HEK293 (cell line): Measurements from ENCODE around the gene TMEM205.

Experiments
- AEBP2 ChIP-seq: fragments of 450-650 bp; formaldehyde crosslinking; IDR thresholded peaks from 2 replicates; pipeline ENCODE4 v1.5.1; 2016; ENCODE audit warnings: missing biosample characterization, missing genetic modification characterization, borderline replicate concordance
- BCL11B ChIP-seq: fragments of 450-650 bp; formaldehyde crosslinking; IDR thresholded peaks from 2 replicates; pipeline ENCODE4 v1.5.1; 2016; ENCODE audit warnings: low read depth, missing biosample characterization, missing genetic modification characterization
- KLF9 ChIP-seq: fragments of 450-650 bp; formaldehyde crosslinking; IDR thresholded peaks from 2 replicates; pipeline ENCODE4 v1.5.1; 2016; ENCODE audit warnings: missing biosample characterization, missing genetic modification characterization, low read depth
- PRDM1 ChIP-seq: fragments of 450-650 bp; formaldehyde crosslinking; IDR thresholded peaks from 2 replicates; pipeline ENCODE4; 2016; ENCODE audit warnings: missing biosample characterization, missing genetic modification characterization
- RBAK ChIP-seq: fragments of 450-650 bp; formaldehyde crosslinking; IDR thresholded peaks from 2 replicates; pipeline ENCODE4 v1.5.1; 2016; ENCODE audit warnings: missing biosample characterization, missing genetic modification characterization
- YY2 ChIP-seq: fragments of 450-650 bp; formaldehyde crosslinking; IDR thresholded peaks from 2 replicates; pipeline ENCODE4 v1.5.1; 2016; ENCODE audit warnings: missing biosample characterization, missing genetic modification characterization
- ZBTB1 ChIP-seq: fragments of 450-650 bp; formaldehyde crosslinking; IDR thresholded peaks from 2 replicates; pipeline ENCODE4 v1.5.1; 2016; ENCODE audit warnings: missing biosample characterization, missing genetic modification characterization
- ZNF114 ChIP-seq: fragments of 450-650 bp; formaldehyde crosslinking; IDR thresholded peaks from 2 replicates; pipeline ENCODE4 v1.5.0; 2017; ENCODE audit warnings: missing biosample characterization, missing genetic modification characterization
- ZNF221 ChIP-seq: fragments of 450-650 bp; formaldehyde crosslinking; IDR thresholded peaks from 2 replicates; pipeline ENCODE4 v1.5.1; 2017; ENCODE audit warnings: missing biosample characterization, missing genetic modification characterization, borderline replicate concordance
- ZNF223 ChIP-seq: fragments of 450-650 bp; formaldehyde crosslinking; IDR thresholded peaks from 2 replicates; pipeline ENCODE4 v1.5.1; 2016; ENCODE audit warnings: missing biosample characterization, missing genetic modification characterization
- ZNF24 ChIP-seq: fragments of 450-650 bp; formaldehyde crosslinking; IDR thresholded peaks from 2 replicates; pipeline ENCODE4 v1.5.1; 2016; ENCODE audit warnings: missing biosample characterization, missing genetic modification characterization
- ZNF248 ChIP-seq: fragments of 450-650 bp; formaldehyde crosslinking; IDR thresholded peaks from 2 replicates; pipeline ENCODE4 v1.5.1; 2017; ENCODE audit warnings: missing biosample characterization, missing genetic modification characterization
- ZNF302 ChIP-seq: fragments of 450-650 bp; formaldehyde crosslinking; IDR thresholded peaks from 2 replicates; pipeline ENCODE4 v1.5.1; 2016; ENCODE audit warnings: missing biosample characterization, missing genetic modification characterization, low read depth
- ZNF473 ChIP-seq: fragments of 450-650 bp; formaldehyde crosslinking; IDR thresholded peaks from 2 replicates; pipeline ENCODE4 v1.5.1; 2017; ENCODE audit warnings: missing biosample characterization, missing genetic modification characterization
- ZNF48 ChIP-seq: fragments of 450-650 bp; formaldehyde crosslinking; IDR thresholded peaks from 2 replicates; pipeline ENCODE4 v1.5.1; 2016; ENCODE audit warnings: missing biosample characterization, missing genetic modification characterization
- ZNF530 ChIP-seq: fragments of 450-650 bp; formaldehyde crosslinking; IDR thresholded peaks from 2 replicates; pipeline ENCODE4 v1.5.1; 2016; ENCODE audit warnings: low read depth, missing biosample characterization, missing genetic modification characterization
- ZNF623 ChIP-seq: fragments of 450-650 bp; formaldehyde crosslinking; IDR thresholded peaks from 2 replicates; pipeline ENCODE4 v1.5.1; 2016; ENCODE audit warnings: missing biosample characterization, missing genetic modification characterization
- ZNF701 ChIP-seq: fragments of 450-650 bp; formaldehyde crosslinking; IDR thresholded peaks from 2 replicates; pipeline ENCODE4 v1.5.1; 2016; ENCODE audit warnings: missing biosample characterization, missing genetic modification characterization
- ZNF747 ChIP-seq: fragments of 450-650 bp; formaldehyde crosslinking; IDR thresholded peaks from 2 replicates; pipeline ENCODE4 v1.5.1; 2016; ENCODE audit warnings: missing biosample characterization, missing genetic modification characterization
- ZNF785 ChIP-seq: fragments of 450-650 bp; formaldehyde crosslinking; IDR thresholded peaks from 2 replicates; pipeline ENCODE4 v1.5.1; 2016; ENCODE audit warnings: missing biosample characterization, missing genetic modification characterization
- ZNF837 ChIP-seq: fragments of 450-650 bp; formaldehyde crosslinking; IDR thresholded peaks from 2 replicates; pipeline ENCODE4 v1.5.1; 2016; ENCODE audit warnings: missing biosample characterization, missing genetic modification characterization
- ZSCAN18 ChIP-seq: fragments of 450-650 bp; formaldehyde crosslinking; IDR thresholded peaks from 2 replicates; pipeline ENCODE4 v1.5.1; 2016; ENCODE audit warnings: missing biosample characterization, missing genetic modification characterization
- ZSCAN5A ChIP-seq: fragments of 450-650 bp; formaldehyde crosslinking; IDR thresholded peaks from 2 replicates; pipeline ENCODE4 v1.5.1; 2016; ENCODE audit warnings: missing biosample characterization, missing genetic modification characterization
- TF ChIP-seq, protein P1 (sequence below): fragments of 450-650 bp; formaldehyde crosslinking; IDR thresholded peaks from 2 replicates; pipeline ENCODE4 v1.5.1; 2016; ENCODE audit warnings: missing biosample characterization, missing genetic modification characterization, low read depth
- TF ChIP-seq, protein P2 (sequence below): fragments of 450-650 bp; formaldehyde crosslinking; IDR thresholded peaks from 2 replicates; pipeline ENCODE4 v1.5.1; 2017; ENCODE audit warnings: missing biosample characterization, missing genetic modification characterization
- TF ChIP-seq, protein P3 (sequence below): fragments of 450-650 bp; formaldehyde crosslinking; IDR thresholded peaks from 2 replicates; pipeline ENCODE4 v1.5.1; 2017; ENCODE audit warnings: missing biosample characterization, missing genetic modification characterization
- TF ChIP-seq, protein P4 (sequence below): fragments of 450-650 bp; formaldehyde crosslinking; IDR thresholded peaks from 2 replicates; pipeline ENCODE4 v1.5.1; 2016; ENCODE audit warnings: missing biosample characterization, missing genetic modification characterization

TMEM205 gene

DNA sequence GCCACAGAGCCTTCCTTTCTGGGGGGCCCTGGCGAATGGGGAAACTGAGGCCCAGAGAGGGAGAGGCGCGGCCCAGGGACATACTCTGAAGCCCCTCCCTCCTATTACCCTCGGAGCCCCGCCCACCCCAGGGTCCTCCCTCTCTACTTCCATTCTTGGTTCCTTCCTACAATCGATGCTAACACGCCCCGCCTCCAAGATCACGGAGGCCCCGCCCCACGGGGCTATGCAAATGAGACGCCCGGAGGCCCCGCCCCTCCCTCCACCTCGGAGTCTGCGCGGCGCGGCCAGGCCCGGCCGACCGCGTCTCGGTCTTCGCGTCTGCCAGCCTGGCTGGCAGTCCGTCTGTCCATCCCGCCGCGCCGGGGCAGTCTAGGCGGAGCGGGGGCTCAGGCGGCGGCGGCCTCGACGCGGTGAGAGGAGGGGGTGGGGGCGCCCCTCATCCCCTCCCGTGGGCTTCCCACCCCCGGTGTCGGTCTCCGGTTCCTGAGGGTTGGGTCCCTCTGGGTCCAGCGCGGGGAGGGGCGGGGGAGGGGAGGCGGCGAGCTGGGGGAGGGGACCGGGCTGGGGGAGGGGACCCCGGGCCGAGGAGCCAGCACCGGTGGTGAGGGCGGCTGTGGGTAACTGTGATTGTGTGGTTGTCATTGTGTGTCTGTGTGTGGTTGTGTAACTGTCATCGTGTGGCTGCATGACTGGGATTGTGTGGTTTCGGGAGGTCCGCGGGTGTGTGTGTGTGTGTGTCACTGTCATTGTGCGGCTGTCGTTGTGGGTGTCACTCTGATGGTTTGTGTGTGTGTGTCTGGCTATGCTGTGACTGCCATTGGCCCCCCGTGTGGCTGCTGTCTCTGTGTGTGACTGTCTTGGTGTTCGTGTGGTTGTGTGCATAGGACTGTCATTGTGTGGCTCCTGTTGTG, 9.3 kb upstream of the TMEM205 start, which contains the start of gene PLPPR2 (continued):
- TF ChIP-seq ZBTB1 (tag by site-specific recombination), result no peak
- TF ChIP-seq ZNF302 (tag by site-specific recombination), result no peak
- TF ChIP-seq YY2 (tag by site-specific recombination), result peak; percentile 58; the same call in 1 of the 2 replicates
- TF ChIP-seq, protein P1, sequence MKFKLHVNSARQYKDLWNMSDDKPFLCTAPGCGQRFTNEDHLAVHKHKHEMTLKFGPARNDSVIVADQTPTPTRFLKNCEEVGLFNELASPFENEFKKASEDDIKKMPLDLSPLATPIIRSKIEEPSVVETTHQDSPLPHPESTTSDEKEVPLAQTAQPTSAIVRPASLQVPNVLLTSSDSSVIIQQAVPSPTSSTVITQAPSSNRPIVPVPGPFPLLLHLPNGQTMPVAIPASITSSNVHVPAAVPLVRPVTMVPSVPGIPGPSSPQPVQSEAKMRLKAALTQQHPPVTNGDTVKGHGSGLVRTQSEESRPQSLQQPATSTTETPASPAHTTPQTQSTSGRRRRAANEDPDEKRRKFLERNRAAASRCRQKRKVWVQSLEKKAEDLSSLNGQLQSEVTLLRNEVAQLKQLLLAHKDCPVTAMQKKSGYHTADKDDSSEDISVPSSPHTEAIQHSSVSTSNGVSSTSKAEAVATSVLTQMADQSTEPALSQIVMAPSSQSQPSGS (tag by site-specific recombination), result no peak
- TF ChIP-seq ZNF48 (tag by site-specific recombination), result no peak
- no peak for TF ChIP-seq ZNF530
- TF ChIP-seq ZNF24 (tag by site-specific recombination), result no peak
- TF ChIP-seq ZNF221, result no peak
- TF ChIP-seq, protein P2, sequence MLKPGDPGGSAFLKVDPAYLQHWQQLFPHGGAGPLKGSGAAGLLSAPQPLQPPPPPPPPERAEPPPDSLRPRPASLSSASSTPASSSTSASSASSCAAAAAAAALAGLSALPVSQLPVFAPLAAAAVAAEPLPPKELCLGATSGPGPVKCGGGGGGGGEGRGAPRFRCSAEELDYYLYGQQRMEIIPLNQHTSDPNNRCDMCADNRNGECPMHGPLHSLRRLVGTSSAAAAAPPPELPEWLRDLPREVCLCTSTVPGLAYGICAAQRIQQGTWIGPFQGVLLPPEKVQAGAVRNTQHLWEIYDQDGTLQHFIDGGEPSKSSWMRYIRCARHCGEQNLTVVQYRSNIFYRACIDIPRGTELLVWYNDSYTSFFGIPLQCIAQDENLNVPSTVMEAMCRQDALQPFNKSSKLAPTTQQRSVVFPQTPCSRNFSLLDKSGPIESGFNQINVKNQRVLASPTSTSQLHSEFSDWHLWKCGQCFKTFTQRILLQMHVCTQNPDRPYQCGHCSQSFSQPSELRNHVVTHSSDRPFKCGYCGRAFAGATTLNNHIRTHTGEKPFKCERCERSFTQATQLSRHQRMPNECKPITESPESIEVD (tag by site-specific recombination), result no peak
- no peak for TF ChIP-seq RBAK (tag by site-specific recombination)
- no peak for TF ChIP-seq ZNF223 (tag by site-specific recombination)
- TF ChIP-seq, protein P3, sequence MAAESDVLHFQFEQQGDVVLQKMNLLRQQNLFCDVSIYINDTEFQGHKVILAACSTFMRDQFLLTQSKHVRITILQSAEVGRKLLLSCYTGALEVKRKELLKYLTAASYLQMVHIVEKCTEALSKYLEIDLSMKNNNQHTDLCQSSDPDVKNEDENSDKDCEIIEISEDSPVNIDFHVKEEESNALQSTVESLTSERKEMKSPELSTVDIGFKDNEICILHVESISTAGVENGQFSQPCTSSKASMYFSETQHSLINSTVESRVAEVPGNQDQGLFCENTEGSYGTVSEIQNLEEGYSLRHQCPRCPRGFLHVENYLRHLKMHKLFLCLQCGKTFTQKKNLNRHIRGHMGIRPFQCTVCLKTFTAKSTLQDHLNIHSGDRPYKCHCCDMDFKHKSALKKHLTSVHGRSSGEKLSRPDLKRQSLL (tag by site-specific recombination), result no peak
- no peak; the same call in 1 of the 2 replicates for TF ChIP-seq ZNF248
- no peak for TF ChIP-seq ZNF114 (tag by site-specific recombination)
- peak; percentile 58; the same call in 1 of the 2 replicates for TF ChIP-seq ZNF837 (tag by site-specific recombination)
- TF ChIP-seq KLF9, result peak; percentile 50; the same call in 1 of the 2 replicates
- peak; percentile 81; the same call in 1 of the 2 replicates for TF ChIP-seq ZSCAN5A (tag by site-specific recombination)
- TF ChIP-seq ZNF623 (tag by site-specific recombination), result peak; percentile 40; the same call in 1 of the 2 replicates
- no peak for TF ChIP-seq ZNF701
- TF ChIP-seq PRDM1, result no peak
- peak; percentile 24; the same call in 1 of the 2 replicates for TF ChIP-seq ZSCAN18 (tag by site-specific recombination)
- TF ChIP-seq ZNF473 (tag by site-specific recombination), result no peak
- TF ChIP-seq ZNF785 (tag by site-specific recombination), result no peak; the same call in 1 of the 2 replicates
- TF ChIP-seq ZNF747 (tag by site-specific recombination), result no peak; the same call in 1 of the 2 replicates
- no peak for TF ChIP-seq AEBP2
- TF ChIP-seq BCL11B, result peak; percentile 84; the same call in 1 of the 2 replicates
- TF ChIP-seq, protein P4, sequence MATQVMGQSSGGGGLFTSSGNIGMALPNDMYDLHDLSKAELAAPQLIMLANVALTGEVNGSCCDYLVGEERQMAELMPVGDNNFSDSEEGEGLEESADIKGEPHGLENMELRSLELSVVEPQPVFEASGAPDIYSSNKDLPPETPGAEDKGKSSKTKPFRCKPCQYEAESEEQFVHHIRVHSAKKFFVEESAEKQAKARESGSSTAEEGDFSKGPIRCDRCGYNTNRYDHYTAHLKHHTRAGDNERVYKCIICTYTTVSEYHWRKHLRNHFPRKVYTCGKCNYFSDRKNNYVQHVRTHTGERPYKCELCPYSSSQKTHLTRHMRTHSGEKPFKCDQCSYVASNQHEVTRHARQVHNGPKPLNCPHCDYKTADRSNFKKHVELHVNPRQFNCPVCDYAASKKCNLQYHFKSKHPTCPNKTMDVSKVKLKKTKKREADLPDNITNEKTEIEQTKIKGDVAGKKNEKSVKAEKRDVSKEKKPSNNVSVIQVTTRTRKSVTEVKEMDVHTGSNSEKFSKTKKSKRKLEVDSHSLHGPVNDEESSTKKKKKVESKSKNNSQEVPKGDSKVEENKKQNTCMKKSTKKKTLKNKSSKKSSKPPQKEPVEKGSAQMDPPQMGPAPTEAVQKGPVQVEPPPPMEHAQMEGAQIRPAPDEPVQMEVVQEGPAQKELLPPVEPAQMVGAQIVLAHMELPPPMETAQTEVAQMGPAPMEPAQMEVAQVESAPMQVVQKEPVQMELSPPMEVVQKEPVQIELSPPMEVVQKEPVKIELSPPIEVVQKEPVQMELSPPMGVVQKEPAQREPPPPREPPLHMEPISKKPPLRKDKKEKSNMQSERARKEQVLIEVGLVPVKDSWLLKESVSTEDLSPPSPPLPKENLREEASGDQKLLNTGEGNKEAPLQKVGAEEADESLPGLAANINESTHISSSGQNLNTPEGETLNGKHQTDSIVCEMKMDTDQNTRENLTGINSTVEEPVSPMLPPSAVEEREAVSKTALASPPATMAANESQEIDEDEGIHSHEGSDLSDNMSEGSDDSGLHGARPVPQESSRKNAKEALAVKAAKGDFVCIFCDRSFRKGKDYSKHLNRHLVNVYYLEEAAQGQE (tag by site-specific recombination), result no peak
